Measurements from ENCODE around the gene PHYHIPL.

PHYHIPL gene

DNA sequence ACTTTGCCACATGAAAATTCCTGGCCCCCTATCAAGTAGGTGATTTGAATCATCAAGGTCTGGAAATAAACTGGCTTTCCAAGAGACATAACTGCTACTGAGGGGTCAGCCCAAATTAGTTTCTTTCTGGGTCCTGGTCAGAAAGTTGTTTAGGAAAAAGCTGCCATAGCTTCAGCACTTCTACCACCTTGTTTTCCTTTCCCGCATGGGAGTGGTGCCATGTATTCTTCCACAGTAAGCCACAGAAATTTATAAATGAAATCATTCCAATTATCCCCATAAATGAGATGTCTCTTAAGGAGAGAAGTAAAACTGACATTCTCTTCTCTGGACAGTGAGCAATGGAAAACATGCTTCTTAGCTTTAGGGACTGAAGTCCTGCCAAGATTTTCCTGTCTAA, 80.8 kb downstream of the PHYHIPL start:
- no peak for DNase-seq (ENCODE audit: low spot score)

DNA sequence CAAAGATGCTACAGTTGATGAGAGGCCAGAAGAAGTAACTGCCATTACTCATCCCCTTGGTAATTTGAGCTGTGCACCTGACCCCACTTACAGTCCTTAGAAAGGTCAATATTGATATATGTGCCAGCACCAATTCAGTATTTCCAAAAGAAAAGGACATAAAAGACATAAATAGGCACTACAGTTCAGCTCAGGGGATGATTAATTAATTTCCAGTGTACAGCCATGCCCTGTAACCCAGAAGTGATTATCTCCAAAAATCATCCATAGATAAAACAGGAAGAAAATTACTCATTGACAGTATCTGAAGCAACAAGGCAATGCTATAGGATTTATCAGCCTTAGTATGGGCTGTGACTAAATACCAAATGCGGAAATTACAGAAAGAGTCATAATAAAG, 82.4 kb downstream of the PHYHIPL start:
- DNase-seq (ENCODE audit: low spot score), result no peak

DNA sequence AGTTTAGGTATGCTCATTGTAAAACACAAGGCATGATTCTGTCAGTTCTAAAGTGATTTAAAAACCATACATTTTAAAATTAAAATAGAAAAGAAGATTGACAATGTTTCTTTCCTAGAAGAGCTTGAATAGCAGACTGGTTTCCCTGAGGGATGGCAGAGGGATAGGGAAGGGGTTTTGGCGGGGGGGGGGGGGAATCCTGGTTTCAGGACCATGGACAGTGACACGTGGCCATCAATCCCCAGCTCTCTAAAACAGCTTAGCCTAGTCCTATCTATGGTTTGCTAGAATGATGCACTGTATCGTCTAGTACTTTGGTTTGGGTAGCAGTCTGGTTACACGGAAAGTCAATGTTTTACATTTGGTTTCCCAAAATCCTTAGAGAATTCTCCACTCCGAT, 88.7 kb downstream of the PHYHIPL start:
- no peak for DNase-seq (ENCODE audit: low spot score)

DNA sequence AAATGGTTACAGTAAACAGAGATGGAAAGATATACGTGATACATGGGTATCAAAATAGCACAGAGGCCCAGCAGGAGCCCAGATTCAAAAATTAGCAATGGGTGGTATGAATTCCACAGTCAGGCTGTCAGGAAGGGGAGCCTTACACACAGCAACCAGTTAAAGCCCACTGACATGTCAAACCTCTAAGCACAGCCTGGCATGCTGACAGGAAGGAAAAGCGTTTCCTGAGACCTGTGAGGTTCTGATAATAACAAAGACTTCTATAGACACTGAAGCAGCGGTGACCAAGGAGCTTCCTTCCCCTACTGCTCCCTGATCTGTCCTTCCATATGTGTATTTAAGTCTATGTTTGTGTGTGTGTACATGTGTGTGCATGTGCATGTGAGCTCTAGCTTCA, 89.9 kb downstream of the PHYHIPL start:
- DNase-seq (ENCODE audit: low spot score), result no peak

- DNase-seq (ENCODE audit: low spot score), result no peak
Measured at GRCh38 chr10:59268460-59268859, 92.0 kb downstream of the PHYHIPL start.

DNA sequence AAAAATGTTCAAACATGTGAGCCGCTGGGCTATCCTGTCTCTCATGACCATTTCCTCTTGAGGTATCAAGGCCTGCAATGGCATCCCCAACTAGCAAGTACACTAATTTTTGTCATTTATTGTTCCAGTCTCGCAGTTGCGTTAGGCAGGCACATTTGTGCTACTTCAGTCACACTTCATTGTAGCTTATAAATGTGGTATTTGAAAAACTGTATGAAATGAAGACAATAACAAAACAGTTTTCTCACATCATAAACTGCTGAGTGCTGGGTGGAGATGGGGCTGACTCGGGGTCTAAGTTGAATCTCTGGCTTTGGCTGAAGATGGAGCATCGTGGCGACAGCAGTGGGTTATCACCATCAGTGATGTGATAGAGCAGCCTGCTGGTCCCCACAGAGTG, 93.2 kb downstream of the PHYHIPL start:
- DNase-seq (ENCODE audit: low spot score), result no peak

DNA sequence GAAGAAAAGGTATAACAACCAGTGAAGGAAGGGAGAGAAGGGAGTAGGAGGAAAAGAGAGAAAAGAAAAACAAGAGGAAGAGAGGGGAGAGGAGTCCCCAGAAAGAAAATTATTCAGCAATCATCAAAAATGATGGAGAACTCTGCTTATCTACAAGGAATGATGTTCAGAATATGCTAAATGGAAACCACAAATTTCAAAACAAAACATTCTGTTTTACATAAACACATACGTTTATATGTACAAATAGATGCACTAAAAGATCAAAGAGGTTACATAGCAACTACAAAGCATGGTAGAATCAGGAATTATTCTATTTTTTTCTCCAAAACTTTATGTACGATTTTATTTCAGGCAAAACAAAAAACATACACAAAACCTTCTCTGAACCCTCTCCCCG, 94.0 kb downstream of the PHYHIPL start:
- DNase-seq (ENCODE audit: low spot score), result no peak

DNA sequence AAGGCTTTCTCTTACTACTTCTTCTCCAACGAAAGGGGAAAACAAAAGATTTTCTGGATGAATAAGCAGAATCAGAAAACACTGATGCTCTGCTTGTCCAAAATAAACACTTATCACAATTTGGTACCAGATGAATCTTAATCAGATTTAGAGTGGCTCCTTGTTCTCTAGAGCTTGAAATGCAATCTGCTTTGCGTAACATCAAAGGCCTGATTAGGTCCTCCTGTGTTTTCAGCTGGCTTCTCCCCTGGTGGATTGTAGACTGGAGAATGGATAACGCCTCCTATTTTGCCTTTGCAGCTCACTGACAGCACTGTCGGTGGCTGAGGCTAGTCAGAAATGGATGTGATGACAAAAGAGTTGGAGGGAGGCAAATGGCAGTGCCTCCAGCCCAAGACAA, 94.7 kb downstream of the PHYHIPL start:
- no peak for DNase-seq (ENCODE audit: low spot score)

DNA sequence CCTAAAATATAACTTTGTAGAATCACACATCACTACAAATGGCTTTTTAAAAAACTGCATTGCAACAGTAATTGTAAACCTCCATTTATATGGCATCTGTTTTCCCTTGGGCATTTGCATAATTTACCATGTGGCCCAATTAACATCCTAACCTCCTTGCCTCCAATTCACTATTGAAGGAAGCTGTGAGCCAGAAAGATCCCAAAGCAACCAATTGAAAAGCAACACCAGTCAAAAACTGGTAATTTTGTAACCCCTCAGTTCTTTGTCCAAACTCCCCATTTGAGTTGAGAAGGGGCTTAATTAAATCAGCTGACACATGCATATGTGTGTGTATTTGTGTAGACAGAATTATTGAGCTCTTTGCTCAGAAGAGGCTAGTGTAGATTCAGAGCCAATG, 95.6 kb downstream of the PHYHIPL start:
- no peak for DNase-seq (ENCODE audit: low spot score)

DNA sequence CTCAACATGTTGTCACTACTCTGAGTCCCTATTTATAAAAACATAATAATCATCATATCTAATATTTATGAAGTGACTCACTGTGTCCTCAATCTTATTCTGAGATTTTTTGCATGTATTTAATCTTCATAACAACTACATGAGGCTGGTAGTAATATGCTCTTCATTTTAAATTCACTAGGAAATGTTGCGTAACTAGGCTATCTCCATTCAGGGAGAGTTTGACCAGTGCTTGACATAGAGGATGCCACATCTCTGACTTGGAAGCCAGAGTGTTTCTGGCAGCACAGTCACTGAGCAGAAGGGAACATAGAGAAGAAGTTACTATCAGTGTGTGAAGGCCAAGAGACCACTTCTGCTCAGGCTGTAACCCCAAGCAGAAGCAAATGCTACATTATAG, 97.0 kb downstream of the PHYHIPL start:
- DNase-seq (ENCODE audit: low spot score), result no peak

DNA sequence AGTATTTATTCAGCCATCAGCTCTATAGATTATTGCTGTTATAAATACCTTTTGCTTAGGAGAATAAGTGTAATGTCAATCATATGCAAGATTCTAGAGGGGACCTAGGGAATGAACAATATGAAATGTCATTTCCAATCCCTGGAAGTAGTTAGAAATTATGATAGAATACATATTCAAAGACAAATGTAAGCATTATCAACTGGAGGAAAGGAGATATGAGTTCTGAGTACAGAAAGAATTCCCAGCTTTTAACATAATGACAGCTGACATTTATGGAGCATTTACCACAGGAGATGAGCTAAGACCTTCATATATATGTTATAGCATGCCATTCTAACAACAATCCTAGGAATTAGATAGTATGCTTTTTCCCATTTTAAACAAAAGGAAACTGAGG, 99.7 kb downstream of the PHYHIPL start:
- DNase-seq (ENCODE audit: low spot score), result no peak

- DNase-seq (ENCODE audit: low spot score), result no peak
Measured at GRCh38 chr10:59276919-59277318, 100.5 kb downstream of the PHYHIPL start.

DNA sequence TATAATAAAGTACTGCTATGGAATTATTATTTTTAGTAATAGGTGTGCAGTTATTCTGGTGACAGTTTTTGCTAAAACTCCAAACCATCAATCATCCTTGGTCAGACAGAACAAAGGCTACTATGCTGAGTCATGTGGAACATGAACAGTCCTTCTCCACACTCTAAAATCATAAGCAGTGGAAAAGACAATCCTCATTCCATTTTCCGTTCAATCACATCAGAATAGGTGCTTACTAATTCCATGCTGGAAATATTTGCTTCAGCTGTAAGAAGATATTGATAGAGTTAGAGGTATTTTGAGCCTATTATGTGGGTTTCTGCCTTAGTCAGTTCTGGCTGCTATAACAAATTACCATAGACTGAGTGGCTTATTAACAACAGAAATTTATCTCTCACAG, 103.0 kb downstream of the PHYHIPL start:
- DNase-seq (ENCODE audit: low spot score), result no peak

DNA sequence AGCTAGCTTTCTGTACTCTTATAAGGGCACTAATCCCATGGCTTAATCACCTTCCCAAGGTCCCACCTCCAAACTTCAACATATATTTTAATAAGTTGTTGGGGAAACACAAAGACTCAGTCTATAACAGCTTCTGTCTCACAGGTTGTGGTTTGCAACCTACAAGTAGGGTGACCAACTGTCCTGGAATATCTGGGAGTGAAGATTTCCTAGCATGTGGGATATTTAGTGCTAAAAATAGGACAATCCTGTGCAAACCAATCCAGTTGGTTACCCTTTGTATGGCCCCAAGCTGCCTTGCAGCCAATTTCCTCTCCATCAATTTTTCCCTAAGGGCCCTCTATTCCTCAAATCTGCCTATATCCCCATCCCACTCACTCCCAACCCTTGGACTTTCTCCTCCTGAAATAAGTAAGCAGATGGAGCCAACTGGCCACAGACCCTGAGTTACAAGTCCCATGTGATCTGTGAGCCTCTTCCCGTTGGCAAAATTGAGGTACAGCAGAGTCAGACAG, 103.6 kb downstream of the PHYHIPL start:
- DNase-seq (ENCODE audit: low spot score), result no peak

- DNase-seq (ENCODE audit: low spot score), result no peak
Measured at GRCh38 chr10:59281861-59282260, 105.4 kb downstream of the PHYHIPL start.

DNA sequence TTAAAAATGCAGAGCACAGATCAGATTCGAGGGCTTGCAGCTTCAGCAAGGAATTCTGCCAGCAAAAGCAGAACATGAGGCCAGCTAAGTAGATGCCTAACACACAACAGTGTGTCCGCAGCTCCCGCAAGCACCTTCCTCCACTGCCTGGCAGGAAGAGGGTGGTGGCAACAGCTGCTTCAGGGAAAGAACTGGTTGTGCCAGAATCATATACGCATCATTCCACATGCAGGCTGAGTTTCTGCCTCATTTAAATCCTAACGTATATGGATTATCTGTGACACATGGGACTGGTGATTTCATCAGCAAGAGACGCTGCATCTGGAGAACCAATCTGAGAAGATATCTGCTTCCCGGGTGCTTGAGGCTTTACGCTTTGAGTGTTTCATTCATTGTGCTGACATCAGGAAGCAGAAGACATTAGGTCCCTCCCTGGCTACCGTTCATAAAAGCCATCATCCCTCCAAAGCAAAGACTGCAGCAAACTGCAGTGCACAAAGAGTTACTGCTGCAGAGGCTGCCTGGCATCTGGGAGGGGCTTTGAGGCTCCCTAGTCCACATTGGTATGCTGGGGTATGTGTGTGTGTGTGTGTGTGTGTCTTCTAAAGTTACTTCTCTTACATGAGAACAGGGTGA, 107.1 kb downstream of the PHYHIPL start:
- DNase-seq (ENCODE audit: low spot score), result no peak

- no peak for DNase-seq (ENCODE audit: low spot score)
Measured at GRCh38 chr10:59284118-59284975, 107.9 kb downstream of the PHYHIPL start.

DNA sequence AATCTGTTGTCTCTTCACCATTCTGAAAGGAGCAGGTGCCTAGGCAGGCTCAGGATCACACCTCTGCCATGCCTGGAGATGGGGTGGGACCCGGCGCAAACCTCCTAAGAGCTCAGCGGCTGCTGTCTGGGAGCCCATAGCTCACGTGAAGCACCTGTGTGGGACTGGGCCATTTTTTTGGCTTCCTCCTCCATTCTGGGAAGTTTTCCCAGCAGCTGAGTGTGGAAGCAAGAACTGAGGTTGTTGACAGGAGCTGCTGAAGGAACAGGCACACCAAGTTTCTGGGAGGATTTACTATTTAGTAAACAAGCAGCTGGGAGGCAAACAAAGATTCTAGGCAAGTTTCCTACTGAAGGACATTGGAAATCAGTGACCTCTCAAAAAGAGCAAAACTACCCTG, 108.6 kb downstream of the PHYHIPL start:
- DNase-seq (ENCODE audit: low spot score), result no peak

GRCh38 chr10:59285848-59286247, 109.4 kb downstream of the PHYHIPL start:
- no peak for DNase-seq (ENCODE audit: low spot score)

DNA sequence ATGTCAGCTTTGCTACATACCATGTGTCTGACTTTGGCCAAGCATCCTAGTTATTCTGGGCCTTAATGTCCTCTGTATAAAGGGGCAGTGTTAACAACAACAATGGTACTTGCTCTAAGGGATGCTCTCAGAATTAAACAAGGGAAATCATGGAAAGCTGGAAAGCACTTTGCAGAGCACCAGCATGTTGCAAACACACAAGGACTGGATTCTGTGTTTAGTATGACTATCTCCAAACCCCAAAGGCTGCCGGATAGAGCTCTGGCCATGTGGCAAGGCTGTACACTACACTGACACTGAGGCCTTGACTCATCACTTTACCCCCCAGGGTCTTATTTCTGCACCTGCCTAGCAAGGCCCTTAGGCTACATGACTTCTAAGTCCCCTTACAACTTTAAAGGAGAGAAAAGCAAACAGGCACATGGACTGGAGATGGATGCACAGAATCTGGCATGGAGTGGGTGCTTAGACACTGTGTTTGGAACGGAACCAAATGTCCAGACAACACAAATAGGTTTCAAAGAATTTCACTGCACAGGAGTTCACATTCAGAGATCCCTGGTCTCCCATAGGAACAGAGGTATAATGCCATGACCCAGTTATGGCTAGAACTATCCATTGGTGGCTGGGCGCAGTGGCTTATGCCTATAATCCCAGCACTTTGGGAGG, 111.3 kb downstream of the PHYHIPL start:
- no peak for DNase-seq (ENCODE audit: low spot score)

GRCh38 chr10:59289853-59290252, 113.4 kb downstream of the PHYHIPL start:
- no peak for DNase-seq (ENCODE audit: low spot score)

GRCh38 chr10:59290448-59290847, 114.0 kb downstream of the PHYHIPL start:
- DNase-seq (ENCODE audit: low spot score), result no peak

Measured in HuH-7.5 (cell line).